Measurements from ENCODE around the gene RUBCNL.

The RUBCNL gene

GRCh38 chr13:46303742-46304385, 83.2 kb downstream of the RUBCNL start:
- peak; percentile 47 to 83 (median 66) for DNase-seq

- no peak for DNase-seq
These were observed 89.7 kb downstream of the RUBCNL start for GRCh38 chr13:46297361-46297811.

GRCh38 chr13:46296921-46297320, 90.1 kb downstream of the RUBCNL start:
- DNase-seq, result peak in 3 of 4 experiments; percentile 30 to 35 (median 31)

GRCh38 chr13:46296115-46296822, 90.8 kb downstream of the RUBCNL start:
- DNase-seq, result peak in 1 of 4 experiments; percentile 67

- peak; percentile 72 to 90 (median 81) for DNase-seq
These were observed 91.4 kb downstream of the RUBCNL start for GRCh38 chr13:46295491-46296114.

- DNase-seq, result peak in 3 of 4 experiments; percentile 26 to 50 (median 38)
These were observed 93.6 kb downstream of the RUBCNL start for GRCh38 chr13:46293436-46293835.
